H9 (cell line): ENCODE measurements around the gene GPD1L. TPM values are rescaled to one million over a fixed set of nuclear protein-coding genes. Genes with fewer than 3 reads are reported as not detected.

Experiments
- DNase-seq: peaks from one replicate; pipeline ENCODE4 v3.0.0-alpha.2; 2017
- H2AFZ ChIP-seq: one replicate; pipeline ENCODE4 v1.6.1; 2013; ENCODE audit warnings: mild to moderate bottlenecking, low read length, control low read depth, moderate library complexity
- H2AK5ac ChIP-seq: 2 replicates; pipeline ENCODE4 v1.6.1; 2013; ENCODE audit warnings: low read length, control low read depth, mixed read lengths; ENCODE audit not compliant: insufficient read length
- H2BK120ac ChIP-seq: one replicate; pipeline ENCODE4 v1.6.1; 2013; ENCODE audit warnings: low read depth, mild to moderate bottlenecking, low read length, control low read depth, inconsistent platforms; ENCODE audit not compliant: poor library complexity, severe bottlenecking
- H2BK12ac ChIP-seq: 2 replicates; pipeline ENCODE4 v1.6.1; 2013; ENCODE audit warnings: low read length, control low read depth, mixed read lengths, low read depth; ENCODE audit not compliant: insufficient read length
- H2BK15ac ChIP-seq: 2 replicates; pipeline ENCODE4 v1.6.1; 2013; ENCODE audit warnings: low read depth, low read length, control low read depth
- H2BK20ac ChIP-seq: one replicate; pipeline ENCODE4 v1.6.1; 2013; ENCODE audit warnings: low read depth, mild to moderate bottlenecking, low read length, control low read depth, inconsistent platforms; ENCODE audit not compliant: poor library complexity, severe bottlenecking
- H2BK5ac ChIP-seq: 2 replicates; pipeline ENCODE4 v1.6.1; 2013; ENCODE audit warnings: low read length, control low read depth, mixed read lengths; ENCODE audit not compliant: insufficient read length
- H3K14ac ChIP-seq: 2 replicates; pipeline ENCODE4 v1.6.1; 2013; ENCODE audit warnings: low read length, control low read depth; ENCODE audit not compliant: insufficient read depth
- H3K18ac ChIP-seq: 2 replicates; pipeline ENCODE4 v1.6.1; 2013; ENCODE audit warnings: low read depth, mild to moderate bottlenecking, mixed read lengths, low read length, control low read depth; ENCODE audit not compliant: insufficient read length
- H3K23ac ChIP-seq: 2 replicates; pipeline ENCODE4 v1.6.1; 2013; ENCODE audit warnings: low read length, control low read depth, mixed read lengths, low read depth; ENCODE audit not compliant: insufficient read length
- H3K23me2 ChIP-seq: 2 replicates; pipeline ENCODE4 v1.6.1; 2013; ENCODE audit warnings: low read depth, mild to moderate bottlenecking, mixed read lengths, low read length, control low read depth; ENCODE audit not compliant: insufficient read length, poor library complexity, severe bottlenecking
- H3K27ac ChIP-seq: 2 replicates; pipeline ENCODE4 v1.5.1; 2013; ENCODE audit warnings: low read length, control low read depth, mixed read lengths, low read depth; ENCODE audit not compliant: insufficient read length
- H3K27me3 ChIP-seq: 2 replicates; pipeline ENCODE4 v1.6.1; 2013; ENCODE audit warnings: low read length, control low read depth, inconsistent platforms; ENCODE audit not compliant: insufficient read depth
- H3K4ac ChIP-seq: 2 replicates; pipeline ENCODE4 v1.6.1; 2013; ENCODE audit warnings: low read depth, mild to moderate bottlenecking, control low read depth, inconsistent platforms, low read length, moderate library complexity
- H3K4me1 ChIP-seq: 2 replicates; pipeline ENCODE4 v1.6.1; 2013; ENCODE audit warnings: low read length, control low read depth, inconsistent platforms; ENCODE audit not compliant: insufficient read depth
- H3K4me2 ChIP-seq: 2 replicates; pipeline ENCODE4 v1.6.1; 2013; ENCODE audit warnings: low read length, control low read depth, mixed read lengths; ENCODE audit not compliant: insufficient read length, insufficient read depth
- H3K56ac ChIP-seq: 2 replicates; pipeline ENCODE4 v1.6.1; 2013; ENCODE audit warnings: low read depth, mild to moderate bottlenecking, mixed read lengths, low read length, control low read depth; ENCODE audit not compliant: insufficient read length
- H3K79me1 ChIP-seq: 2 replicates; pipeline ENCODE4 v1.6.1; 2013; ENCODE audit warnings: low read depth, mild to moderate bottlenecking, moderate library complexity, low read length, control low read depth, inconsistent platforms; ENCODE audit not compliant: insufficient read depth, poor library complexity, severe bottlenecking
- H3K79me2 ChIP-seq: 2 replicates; pipeline ENCODE4 v1.6.1; 2013; ENCODE audit warnings: low read length, control low read depth, inconsistent platforms; ENCODE audit not compliant: insufficient read depth
- H3K9ac ChIP-seq: 2 replicates; pipeline ENCODE4 v1.6.1; 2013; ENCODE audit warnings: low read length, control low read depth, mixed read lengths; ENCODE audit not compliant: insufficient read length; ENCODE audit errors: extremely low read depth
- H3K9me3 ChIP-seq: one replicate; pipeline ENCODE4 v1.6.1; 2013; ENCODE audit warnings: low read depth, low read length, inconsistent platforms; ENCODE audit not compliant: control insufficient read depth
- H3T11ph ChIP-seq: one replicate; pipeline ENCODE4 v1.6.1; 2013; ENCODE audit warnings: mild to moderate bottlenecking, low read length, control low read depth, inconsistent platforms
- H4K20me1 ChIP-seq: one replicate; pipeline ENCODE4 v1.6.1; 2013; ENCODE audit not compliant: control insufficient read depth, insufficient read length, insufficient read depth
- H4K5ac ChIP-seq: 2 replicates; pipeline ENCODE4 v1.6.1; 2013; ENCODE audit warnings: low read depth, mild to moderate bottlenecking, mixed read lengths, low read length, control low read depth; ENCODE audit not compliant: insufficient read length
- H4K8ac ChIP-seq: replicated peaks from 2 replicates; pipeline ENCODE4 v1.6.1; 2013; ENCODE audit warnings: low read length, control low read depth, mixed read lengths, low read depth; ENCODE audit not compliant: insufficient read length
- H4K91ac ChIP-seq: 2 replicates; pipeline ENCODE4 v1.6.1; 2013; ENCODE audit warnings: low read depth, mild to moderate bottlenecking, moderate library complexity, mixed read lengths, low read length, control low read depth; ENCODE audit not compliant: insufficient read length
- H3K27ac Mint-ChIP-seq, 3 experiments: 2 replicates in 2 of 3; 3 replicates in 1 of 3; pipeline ENCODE4 v1.8.0; 2020 to 2021; ENCODE audit warnings: mixed read lengths in 3 of 3, mild to moderate bottlenecking in 1 of 3, moderate library complexity in 1 of 3
- H3K27me3 Mint-ChIP-seq: 2 replicates; pipeline ENCODE4 v1.8.0; 2021; ENCODE audit warnings: low read depth, mild to moderate bottlenecking, moderate library complexity, mixed read lengths
- H3K36me3 Mint-ChIP-seq, 3 experiments: 2 replicates in 2 of 3; 3 replicates in 1 of 3; pipeline ENCODE4 v1.8.0; 2020 to 2021; ENCODE audit warnings: low read depth in 3 of 3, mixed read lengths in 3 of 3; ENCODE audit not compliant: insufficient read depth in 1 of 3
- H3K4me1 Mint-ChIP-seq, 2 experiments: 2 replicates each; pipeline ENCODE4 v1.8.0; 2020; ENCODE audit warnings: mixed read lengths in 2 of 2
- H3K4me3 Mint-ChIP-seq, 2 experiments: 2 replicates in 1 of 2; 3 replicates in 1 of 2; pipeline ENCODE4 v1.8.0; 2020 to 2021; ENCODE audit warnings: mild to moderate bottlenecking in 2 of 2, mixed read lengths in 2 of 2, moderate library complexity in 1 of 2
- H3K9me3 Mint-ChIP-seq, 2 experiments: 2 replicates in 1 of 2; 3 replicates in 1 of 2; pipeline ENCODE4 v1.8.0; 2020; ENCODE audit warnings: mild to moderate bottlenecking in 2 of 2, mixed read lengths in 2 of 2, moderate library complexity in 1 of 2
- WGBS: extraction: QIAGEN DNeasy Blood & Tissue Kit; methylation state at CpG from one replicate; pipeline ENCODE4 v1.1.7; 2013; ENCODE audit warnings: missing lambda C conversion rate, low lambda C conversion rate, mixed read lengths; ENCODE audit not compliant: insufficient read length; ENCODE audit errors: extremely low coverage; 5-methylcytosine and 5-hydroxymethylcytosine counted together
- total RNA-seq: library from RNA; stranded (reverse); gene quantifications from 2 replicates; pipeline ENCODE4 v1.2.1, GENCODE V29; 2021
- TF ChIP-seq, protein P1 (sequence below): fragments of 200-600 bp; sonication (generic); conservative IDR thresholded peaks from 3 replicates; pipeline ENCODE4 v1.8.0; 2021; ENCODE audit warnings: antibody characterized with exemption, mild to moderate bottlenecking

The GPD1L gene
- total RNA-seq, 1 experiment from 2014 or later = 3.7 TPM

- no peak overlapping the region for H3T11ph ChIP-seq
- DNase-seq = no peak
- no peak overlapping the region for H3K4ac ChIP-seq
- H3K9me3 Mint-ChIP-seq = peaks cover 0 to 8% of the 10 kb centered on the region in 2 experiments; a peak in 4 of 5 replicates
- H3K14ac ChIP-seq = no peak overlapping the region
- H2BK15ac ChIP-seq = no peak overlapping the region
- no peak overlapping the region for H2BK5ac ChIP-seq
- no peak overlapping the region for H2AFZ ChIP-seq
- peaks cover 25% of the 10 kb centered on the region for H3K27me3 Mint-ChIP-seq
- H3K79me2 ChIP-seq = 0 out of 2 replicates have a peak, but pooled peaks cover 2% of the 10 kb centered on the region
- H3K36me3 Mint-ChIP-seq = peaks cover 2 to 4% (median 4%) of the 10 kb centered on the region in 3 experiments; a peak in 4 of 7 replicates
- H4K91ac ChIP-seq = no peak overlapping the region
- no peak overlapping the region for H4K8ac ChIP-seq
- H3K56ac ChIP-seq = no peak overlapping the region
- H3K23me2 ChIP-seq = peaks cover 3% of the 10 kb centered on the region
- H2AK5ac ChIP-seq = no peak overlapping the region
- H3K27me3 ChIP-seq = peaks cover 6% of the 10 kb centered on the region; the same call in 1 of the 2 replicates
- no peaks in the 10 kb centered on the region for H3K9me3 ChIP-seq
- H3K23ac ChIP-seq = no peak overlapping the region
- H3K27ac ChIP-seq = no peak overlapping the region
- H3K4me2 ChIP-seq = no peak overlapping the region
- TF ChIP-seq, protein P1, sequence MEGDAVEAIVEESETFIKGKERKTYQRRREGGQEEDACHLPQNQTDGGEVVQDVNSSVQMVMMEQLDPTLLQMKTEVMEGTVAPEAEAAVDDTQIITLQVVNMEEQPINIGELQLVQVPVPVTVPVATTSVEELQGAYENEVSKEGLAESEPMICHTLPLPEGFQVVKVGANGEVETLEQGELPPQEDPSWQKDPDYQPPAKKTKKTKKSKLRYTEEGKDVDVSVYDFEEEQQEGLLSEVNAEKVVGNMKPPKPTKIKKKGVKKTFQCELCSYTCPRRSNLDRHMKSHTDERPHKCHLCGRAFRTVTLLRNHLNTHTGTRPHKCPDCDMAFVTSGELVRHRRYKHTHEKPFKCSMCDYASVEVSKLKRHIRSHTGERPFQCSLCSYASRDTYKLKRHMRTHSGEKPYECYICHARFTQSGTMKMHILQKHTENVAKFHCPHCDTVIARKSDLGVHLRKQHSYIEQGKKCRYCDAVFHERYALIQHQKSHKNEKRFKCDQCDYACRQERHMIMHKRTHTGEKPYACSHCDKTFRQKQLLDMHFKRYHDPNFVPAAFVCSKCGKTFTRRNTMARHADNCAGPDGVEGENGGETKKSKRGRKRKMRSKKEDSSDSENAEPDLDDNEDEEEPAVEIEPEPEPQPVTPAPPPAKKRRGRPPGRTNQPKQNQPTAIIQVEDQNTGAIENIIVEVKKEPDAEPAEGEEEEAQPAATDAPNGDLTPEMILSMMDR = no peak
- WGBS = no CpG with 5 or more reads among the region's 3 CpGs
- H3K4me1 Mint-ChIP-seq = peaks cover 9% of the 10 kb centered on the region in 2 experiments
- H2BK120ac ChIP-seq = no peak overlapping the region
- H3K4me1 ChIP-seq = no peaks in the 10 kb centered on the region
- H3K18ac ChIP-seq = no peak overlapping the region
- no peak overlapping the region for H2BK12ac ChIP-seq
- no peaks in the 10 kb centered on the region for H3K79me1 ChIP-seq
- H3K9ac ChIP-seq = no peak overlapping the region
- no peak overlapping the region for H2BK20ac ChIP-seq
- no peak overlapping the region for H3K27ac Mint-ChIP-seq
- H3K4me3 Mint-ChIP-seq = no peak overlapping the region
- no peaks in the 10 kb centered on the region for H4K20me1 ChIP-seq
- H4K5ac ChIP-seq = no peak overlapping the region
These were observed 3.9 kb downstream of the GPD1L start for GRCh38 chr3:32110233-32110760.
